ENCODE measurements around the gene RXRG.
A peak's percentile ranks its signal among the peaks of the same experiment; 100 is the strongest.

The RXRG gene

GRCh38 chr1:165452336-165453130, 7.6 kb upstream of the RXRG start:
- WGBS, 2 experiments = 79 to 86% methylated on average over 2 of the region's 2 CpGs
- Histone ChIP-seq H3K4me1 (ENCODE audit: control insufficient read depth, insufficient read depth, low read length) (no peaks in the 10 kb centered on the region), H3K36me3 (ENCODE audit: control insufficient read depth, insufficient read depth, low read length) (no peaks in the 10 kb centered on the region), H3K27me3 (ENCODE audit: control insufficient read depth, insufficient read depth, low read length, poor library complexity, severe bottlenecking) (no peaks in the 10 kb centered on the region), H3K27ac (ENCODE audit: insufficient read depth, low read depth, low read length, poor library complexity, severe bottlenecking) (no peak overlapping the region), H3K4me3 (ENCODE audit: insufficient read depth, low read depth, low read length) (no peak overlapping the region), H3K9me3 (ENCODE audit: control insufficient read depth, low read length) (no peaks in the 10 kb centered on the region)

GRCh38 chr1:165451691-165452090, 6.8 kb upstream of the RXRG start:
- peaks cover 7% of the 10 kb centered on the region for H3K27me3 ChIP-seq (ENCODE audit: control insufficient read depth, insufficient read depth, low read length, poor library complexity, severe bottlenecking)
- H3K4me1 ChIP-seq (ENCODE audit: control insufficient read depth, insufficient read depth, low read length) = no peaks in the 10 kb centered on the region
- H3K27ac ChIP-seq (ENCODE audit: insufficient read depth, low read depth, low read length, poor library complexity, severe bottlenecking) = no peak overlapping the region
- 96 to 98% methylated on average over 2 of the region's 2 CpGs for WGBS, 2 experiments
- H3K4me3 ChIP-seq (ENCODE audit: insufficient read depth, low read depth, low read length) = no peak overlapping the region
- no peaks in the 10 kb centered on the region for H3K36me3 ChIP-seq (ENCODE audit: control insufficient read depth, insufficient read depth, low read length)
- H3K9me3 ChIP-seq (ENCODE audit: control insufficient read depth, low read length) = no peaks in the 10 kb centered on the region

GRCh38 chr1:165449131-165449530, 4.2 kb upstream of the RXRG start:
- H3K27ac ChIP-seq (ENCODE audit: insufficient read depth, low read depth, low read length, poor library complexity, severe bottlenecking) = no peak overlapping the region
- H3K27me3 ChIP-seq (ENCODE audit: control insufficient read depth, insufficient read depth, low read length, poor library complexity, severe bottlenecking) = peaks cover 32% of the 10 kb centered on the region
- no peaks in the 10 kb centered on the region for H3K9me3 ChIP-seq (ENCODE audit: control insufficient read depth, low read length)
- 72 to 75% methylated on average over 1 of the region's 1 CpG for WGBS, 2 experiments
- H3K4me3 ChIP-seq (ENCODE audit: insufficient read depth, low read depth, low read length) = no peak overlapping the region
- H3K4me1 ChIP-seq (ENCODE audit: control insufficient read depth, insufficient read depth, low read length) = peaks cover 6% of the 10 kb centered on the region
- H3K36me3 ChIP-seq (ENCODE audit: control insufficient read depth, insufficient read depth, low read length) = no peaks in the 10 kb centered on the region

GRCh38 chr1:165445388-165445787, 462 bp upstream of the RXRG start:
- WGBS, 2 experiments = 43 to 57% methylated on average over 4 of the region's 4 CpGs
- Histone ChIP-seq H3K9me3 (ENCODE audit: control insufficient read depth, low read length) (no peaks in the 10 kb centered on the region), H3K4me1 (ENCODE audit: control insufficient read depth, insufficient read depth, low read length) (peaks cover 31% of the 10 kb centered on the region), H3K36me3 (ENCODE audit: control insufficient read depth, insufficient read depth, low read length) (no peaks in the 10 kb centered on the region), H3K27me3 (ENCODE audit: control insufficient read depth, insufficient read depth, low read length, poor library complexity, severe bottlenecking) (peaks cover 45% of the 10 kb centered on the region), H3K4me3 (ENCODE audit: insufficient read depth, low read depth, low read length) (peak overlapping the region; percentile 8), H3K27ac (ENCODE audit: insufficient read depth, low read depth, low read length, poor library complexity, severe bottlenecking) (no peak overlapping the region)

- Histone ChIP-seq H3K36me3 (ENCODE audit: control insufficient read depth, insufficient read depth, low read length) (no peaks in the 10 kb centered on the region), H3K9me3 (ENCODE audit: control insufficient read depth, low read length) (no peaks in the 10 kb centered on the region), H3K4me1 (ENCODE audit: control insufficient read depth, insufficient read depth, low read length) (peaks cover 39% of the 10 kb centered on the region), H3K27me3 (ENCODE audit: control insufficient read depth, insufficient read depth, low read length, poor library complexity, severe bottlenecking) (peaks cover 50% of the 10 kb centered on the region), H3K27ac (ENCODE audit: insufficient read depth, low read depth, low read length, poor library complexity, severe bottlenecking) (no peak overlapping the region), H3K4me3 (ENCODE audit: insufficient read depth, low read depth, low read length) (peak overlapping the region; percentile 8)
- 10% methylated on average over 8 of the region's 8 CpGs for WGBS, 2 experiments
Measured at GRCh38 chr1:165443539-165444311, 1.2 kb downstream of the RXRG start.

GRCh38 chr1:165442653-165443052, 2.3 kb downstream of the RXRG start:
- no peaks in the 10 kb centered on the region for H3K9me3 ChIP-seq (ENCODE audit: control insufficient read depth, low read length)
- peaks cover 50% of the 10 kb centered on the region for H3K27me3 ChIP-seq (ENCODE audit: control insufficient read depth, insufficient read depth, low read length, poor library complexity, severe bottlenecking)
- no peak overlapping the region for H3K4me3 ChIP-seq (ENCODE audit: insufficient read depth, low read depth, low read length)
- H3K36me3 ChIP-seq (ENCODE audit: control insufficient read depth, insufficient read depth, low read length) = no peaks in the 10 kb centered on the region
- H3K27ac ChIP-seq (ENCODE audit: insufficient read depth, low read depth, low read length, poor library complexity, severe bottlenecking) = no peak overlapping the region
- peaks cover 39% of the 10 kb centered on the region for H3K4me1 ChIP-seq (ENCODE audit: control insufficient read depth, insufficient read depth, low read length)

- no peaks in the 10 kb centered on the region for H3K9me3 ChIP-seq (ENCODE audit: control insufficient read depth, low read length)
- H3K27ac ChIP-seq (ENCODE audit: insufficient read depth, low read depth, low read length, poor library complexity, severe bottlenecking) = no peak overlapping the region
- peaks cover 39% of the 10 kb centered on the region for H3K4me1 ChIP-seq (ENCODE audit: control insufficient read depth, insufficient read depth, low read length)
- no peaks in the 10 kb centered on the region for H3K36me3 ChIP-seq (ENCODE audit: control insufficient read depth, insufficient read depth, low read length)
- 75 to 78% methylated on average over 3 of the region's 3 CpGs for WGBS, 2 experiments
- no peak overlapping the region for H3K4me3 ChIP-seq (ENCODE audit: insufficient read depth, low read depth, low read length)
- peaks cover 47% of the 10 kb centered on the region for H3K27me3 ChIP-seq (ENCODE audit: control insufficient read depth, insufficient read depth, low read length, poor library complexity, severe bottlenecking)
Measured at GRCh38 chr1:165442053-165442452, 2.9 kb downstream of the RXRG start.

- Histone ChIP-seq H3K27me3 (ENCODE audit: control insufficient read depth, insufficient read depth, low read length, poor library complexity, severe bottlenecking) (peaks cover 40% of the 10 kb centered on the region), H3K36me3 (ENCODE audit: control insufficient read depth, insufficient read depth, low read length) (no peaks in the 10 kb centered on the region), H3K27ac (ENCODE audit: insufficient read depth, low read depth, low read length, poor library complexity, severe bottlenecking) (no peak overlapping the region), H3K4me3 (ENCODE audit: insufficient read depth, low read depth, low read length) (no peak overlapping the region), H3K4me1 (ENCODE audit: control insufficient read depth, insufficient read depth, low read length) (peaks cover 46% of the 10 kb centered on the region), H3K9me3 (ENCODE audit: control insufficient read depth, low read length) (no peaks in the 10 kb centered on the region)
- WGBS, 2 experiments = 45 to 62% methylated on average over 5 of the region's 5 CpGs
Measured at GRCh38 chr1:165441166-165441880, 3.6 kb downstream of the RXRG start.

GRCh38 chr1:165439330-165439729, 5.6 kb downstream of the RXRG start:
- Histone ChIP-seq H3K27ac (ENCODE audit: insufficient read depth, low read depth, low read length, poor library complexity, severe bottlenecking) (no peak overlapping the region), H3K36me3 (ENCODE audit: control insufficient read depth, insufficient read depth, low read length) (no peaks in the 10 kb centered on the region), H3K27me3 (ENCODE audit: control insufficient read depth, insufficient read depth, low read length, poor library complexity, severe bottlenecking) (peaks cover 20% of the 10 kb centered on the region), H3K9me3 (ENCODE audit: control insufficient read depth, low read length) (no peaks in the 10 kb centered on the region), H3K4me1 (ENCODE audit: control insufficient read depth, insufficient read depth, low read length) (peaks cover 53% of the 10 kb centered on the region), H3K4me3 (ENCODE audit: insufficient read depth, low read depth, low read length) (no peak overlapping the region)
- 34 to 38% methylated on average over 6 of the region's 6 CpGs for WGBS, 2 experiments

GRCh38 chr1:165436994-165437393, 7.9 kb downstream of the RXRG start:
- Histone ChIP-seq H3K27ac (ENCODE audit: insufficient read depth, low read depth, low read length, poor library complexity, severe bottlenecking) (no peak overlapping the region), H3K4me3 (ENCODE audit: insufficient read depth, low read depth, low read length) (no peak overlapping the region), H3K27me3 (ENCODE audit: control insufficient read depth, insufficient read depth, low read length, poor library complexity, severe bottlenecking) (peaks cover 6% of the 10 kb centered on the region), H3K36me3 (ENCODE audit: control insufficient read depth, insufficient read depth, low read length) (no peaks in the 10 kb centered on the region), H3K9me3 (ENCODE audit: control insufficient read depth, low read length) (no peaks in the 10 kb centered on the region), H3K4me1 (ENCODE audit: control insufficient read depth, insufficient read depth, low read length) (peaks cover 42% of the 10 kb centered on the region)
- WGBS, 2 experiments = 88 to 89% methylated on average over 2 of the region's 2 CpGs
